Skeletal muscle tissue (tissue), 4 donors: ENCODE results near the gene NEBL. TPM values are rescaled to one million over a fixed set of nuclear protein-coding genes. Genes with fewer than 3 reads are reported as not detected.

Experiments
- H3K27ac ChIP-seq: one replicate; pipeline ENCODE4 v1.7.0; 2013; ENCODE audit warnings: mild to moderate bottlenecking, low read depth, low read length, inconsistent platforms
- H3K27me3 ChIP-seq, 3 donors: one replicate each; pipeline ENCODE4 v1.7.0; 2013; ENCODE audit warnings: low read length in 3 of 3; ENCODE audit not compliant: control insufficient read depth in 3 of 3, insufficient read depth in 3 of 3
- H3K36me3 ChIP-seq, 3 donors: one replicate each; pipeline ENCODE4 v1.7.0; 2013; ENCODE audit warnings: low read length in 3 of 3; ENCODE audit not compliant: control insufficient read depth in 3 of 3, insufficient read depth in 3 of 3
- H3K4me1 ChIP-seq, 3 donors: one replicate each; pipeline ENCODE4 v1.7.0; 2013; ENCODE audit warnings: low read length in 3 of 3, mild to moderate bottlenecking in 3 of 3; ENCODE audit not compliant: control insufficient read depth in 3 of 3, insufficient read depth in 3 of 3
- H3K4me3 ChIP-seq, 3 donors: one replicate each; pipeline ENCODE4 v1.7.0; 2013; ENCODE audit warnings: low read length in 3 of 3
- H3K9ac ChIP-seq, 3 donors: one replicate each; pipeline ENCODE4 v1.7.0; 2013; ENCODE audit warnings: low read length in 3 of 3, mild to moderate bottlenecking in 3 of 3, moderate library complexity in 2 of 3, low read depth in 1 of 3
- H3K9me3 ChIP-seq, 3 donors: one replicate each; pipeline ENCODE4 v1.7.0; 2013; ENCODE audit warnings: low read length in 3 of 3; ENCODE audit not compliant: control insufficient read depth in 3 of 3
- total RNA-seq: library from RNA; depleted of rRNA; stranded (reverse); fragments of >200 nt; gene quantifications from one replicate; pipeline ENCODE4 v1.2.3, GENCODE V29; 2014
- donor health status: Osteomylitis.

The NEBL gene
- total RNA-seq, 1 donor from 2014 or later, result 6.8 TPM

DNA sequence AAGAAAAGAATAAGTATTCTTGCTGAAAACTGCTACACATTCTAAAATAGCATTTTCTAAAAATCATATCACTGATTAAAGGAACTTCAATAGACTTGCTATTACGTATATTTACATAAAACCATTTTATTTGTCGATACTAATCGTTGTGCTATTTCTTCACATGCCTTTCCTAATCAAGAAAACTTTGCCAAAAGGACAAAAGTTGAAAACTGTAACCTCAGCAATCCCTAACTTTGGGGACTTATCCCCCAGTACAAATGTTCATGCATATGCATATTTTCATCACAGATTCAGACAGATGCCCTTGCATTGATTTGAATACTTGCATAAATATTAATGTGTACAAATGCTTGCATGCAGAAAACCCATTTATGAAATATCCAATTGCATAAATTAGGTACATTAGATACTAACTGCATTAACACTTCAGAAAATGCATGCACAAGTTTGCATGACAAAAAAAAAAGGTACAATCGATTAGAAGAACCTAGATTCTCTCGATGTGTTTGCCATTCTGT lies 35.6 kb upstream of the NEBL start:
- H3K27me3 ChIP-seq, result no peaks in the 10 kb centered on the region
- no peak overlapping the region for H3K4me3 ChIP-seq
- no peaks in the 10 kb centered on the region for H3K4me1 ChIP-seq
- H3K9ac ChIP-seq, result no peak overlapping the region
- no peaks in the 10 kb centered on the region for H3K36me3 ChIP-seq
- peaks cover 0 to 3% (median 0%) of the 10 kb centered on the region in 3 donors for H3K9me3 ChIP-seq
- H3K27ac ChIP-seq, result no peak overlapping the region

GRCh38 chr10:20931156-20931795 lies 34.2 kb upstream of the NEBL start:
- Histone ChIP-seq H3K27me3 (no peaks in the 10 kb centered on the region), H3K4me3 (no peak overlapping the region), H3K9me3 (peaks cover 0 to 3% (median 0%) of the 10 kb centered on the region in 3 donors), H3K36me3 (no peaks in the 10 kb centered on the region), H3K27ac (no peak overlapping the region), H3K4me1 (no peaks in the 10 kb centered on the region), H3K9ac (no peak overlapping the region)

GRCh38 chr10:20927456-20927855 lies 30.3 kb upstream of the NEBL start:
- Histone ChIP-seq H3K9ac (no peak overlapping the region), H3K27ac (no peak overlapping the region), H3K27me3 (no peaks in the 10 kb centered on the region), H3K9me3 (no peaks in the 10 kb centered on the region), H3K4me1 (no peaks in the 10 kb centered on the region), H3K36me3 (no peaks in the 10 kb centered on the region), H3K4me3 (no peak overlapping the region)

- no peaks in the 10 kb centered on the region for H3K36me3 ChIP-seq
- H3K9ac ChIP-seq, result no peak overlapping the region
- no peak overlapping the region for H3K27ac ChIP-seq
- no peaks in the 10 kb centered on the region for H3K4me1 ChIP-seq
- H3K27me3 ChIP-seq, result no peaks in the 10 kb centered on the region
- no peaks in the 10 kb centered on the region for H3K9me3 ChIP-seq
- H3K4me3 ChIP-seq, result no peak overlapping the region
Measured at GRCh38 chr10:20922451-20922850, 25.3 kb upstream of the NEBL start.

DNA sequence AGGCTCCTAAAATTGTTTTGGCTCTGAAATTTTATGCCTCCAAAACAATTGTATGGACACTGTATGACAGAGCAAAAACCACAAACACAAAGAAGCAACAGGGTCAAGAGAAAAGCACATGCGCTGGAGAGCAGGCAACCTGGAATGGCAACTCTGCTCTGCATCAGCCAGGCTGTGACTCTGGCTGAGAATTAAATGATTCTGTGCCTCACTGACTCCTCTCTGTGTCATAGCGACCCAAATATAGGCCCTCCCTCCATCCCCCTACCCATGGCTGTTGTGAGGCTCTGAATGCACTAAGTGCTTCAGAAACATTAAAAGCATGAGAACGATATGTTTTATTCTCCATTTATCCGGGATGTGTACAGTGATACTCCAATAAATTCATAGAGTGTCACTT lies 24.9 kb upstream of the NEBL start:
- no peak overlapping the region for H3K27ac ChIP-seq
- no peaks in the 10 kb centered on the region for H3K27me3 ChIP-seq
- no peak overlapping the region for H3K4me3 ChIP-seq
- H3K36me3 ChIP-seq, result no peaks in the 10 kb centered on the region
- no peaks in the 10 kb centered on the region for H3K4me1 ChIP-seq
- H3K9ac ChIP-seq, result no peak overlapping the region
- H3K9me3 ChIP-seq, result no peaks in the 10 kb centered on the region

DNA sequence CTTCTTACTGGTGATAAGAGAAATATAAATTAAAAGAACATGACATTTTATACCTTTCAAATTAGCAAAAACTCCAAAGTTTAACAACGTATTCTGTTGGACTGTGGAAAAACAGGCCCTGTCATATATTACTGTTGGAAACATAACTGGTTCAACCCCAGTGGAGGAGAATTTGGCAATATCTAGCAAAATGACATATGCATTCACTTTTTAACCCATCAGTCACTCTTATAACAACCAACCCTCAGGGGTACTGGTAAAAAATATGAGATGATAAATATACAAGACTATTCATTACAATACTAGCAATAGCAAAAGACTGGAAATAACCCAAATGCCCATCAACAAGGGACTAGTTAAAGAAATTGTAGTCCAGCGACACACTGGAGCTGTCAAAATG lies 22.9 kb upstream of the NEBL start:
- H3K9me3 ChIP-seq, result no peaks in the 10 kb centered on the region
- H3K27me3 ChIP-seq, result no peaks in the 10 kb centered on the region
- no peak overlapping the region for H3K4me3 ChIP-seq
- H3K27ac ChIP-seq, result no peak overlapping the region
- no peak overlapping the region for H3K9ac ChIP-seq
- no peaks in the 10 kb centered on the region for H3K4me1 ChIP-seq
- no peaks in the 10 kb centered on the region for H3K36me3 ChIP-seq

DNA sequence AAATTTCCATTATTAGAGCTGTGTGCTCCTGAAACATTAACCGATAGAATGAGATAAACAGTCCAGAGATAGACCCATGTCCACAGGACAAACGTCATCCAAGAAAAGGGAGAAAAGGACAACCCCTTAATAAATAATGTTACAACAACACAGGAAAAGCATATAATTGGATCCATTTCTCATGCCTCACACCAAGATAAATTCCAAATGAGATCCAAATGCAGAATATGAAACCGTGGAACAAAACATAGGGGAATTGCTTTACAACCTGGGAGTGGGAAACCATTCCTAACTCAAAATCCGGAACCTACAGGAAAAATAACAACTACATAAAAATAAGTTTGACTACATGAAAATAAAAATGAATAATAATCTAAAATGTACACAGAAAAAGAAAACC lies 22.4 kb upstream of the NEBL start:
- H3K4me3 ChIP-seq, result no peak overlapping the region
- no peaks in the 10 kb centered on the region for H3K9me3 ChIP-seq
- H3K9ac ChIP-seq, result no peak overlapping the region
- no peak overlapping the region for H3K27ac ChIP-seq
- no peaks in the 10 kb centered on the region for H3K27me3 ChIP-seq
- no peaks in the 10 kb centered on the region for H3K36me3 ChIP-seq
- no peaks in the 10 kb centered on the region for H3K4me1 ChIP-seq

GRCh38 chr10:20916976-20917375 lies 19.9 kb upstream of the NEBL start:
- no peaks in the 10 kb centered on the region for H3K36me3 ChIP-seq
- H3K27me3 ChIP-seq, result no peaks in the 10 kb centered on the region
- H3K4me1 ChIP-seq, result no peaks in the 10 kb centered on the region
- H3K27ac ChIP-seq, result no peak overlapping the region
- H3K4me3 ChIP-seq, result no peak overlapping the region
- H3K9me3 ChIP-seq, result no peaks in the 10 kb centered on the region
- H3K9ac ChIP-seq, result no peak overlapping the region

DNA sequence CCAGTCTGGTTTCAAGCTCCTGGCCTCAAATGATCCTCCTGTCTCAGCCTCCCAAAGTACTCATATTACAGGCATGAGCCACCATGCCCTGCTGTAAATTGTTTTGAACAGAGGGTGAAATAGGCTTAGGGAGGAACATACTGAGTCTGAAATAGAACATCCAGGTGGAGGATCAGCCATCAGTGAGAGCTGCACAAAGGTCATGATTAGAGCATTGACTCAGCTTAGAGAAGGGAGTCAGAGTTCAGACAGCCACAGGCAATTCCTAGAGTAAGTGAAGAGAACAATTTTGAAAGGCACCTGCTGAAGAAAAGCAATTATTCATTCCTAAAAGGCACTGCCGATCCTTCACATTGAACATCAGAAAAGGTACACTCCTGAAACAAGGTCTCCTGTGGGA lies 15.9 kb upstream of the NEBL start:
- no peak overlapping the region for H3K4me3 ChIP-seq
- H3K27ac ChIP-seq, result no peak overlapping the region
- H3K9ac ChIP-seq, result no peak overlapping the region
- H3K27me3 ChIP-seq, result no peaks in the 10 kb centered on the region
- H3K9me3 ChIP-seq, result no peaks in the 10 kb centered on the region
- H3K4me1 ChIP-seq, result no peaks in the 10 kb centered on the region
- no peaks in the 10 kb centered on the region for H3K36me3 ChIP-seq

GRCh38 chr10:20911626-20912025 lies 14.5 kb upstream of the NEBL start:
- H3K27me3 ChIP-seq, result no peaks in the 10 kb centered on the region
- no peak overlapping the region for H3K27ac ChIP-seq
- no peaks in the 10 kb centered on the region for H3K36me3 ChIP-seq

More at GRCh38 chr10:20911626-20912025, 14.5 kb upstream of the NEBL start:
- no peaks in the 10 kb centered on the region for H3K4me1 ChIP-seq
- no peaks in the 10 kb centered on the region for H3K9me3 ChIP-seq
- no peak overlapping the region for H3K4me3 ChIP-seq
- no peak overlapping the region for H3K9ac ChIP-seq
